Neural progenitor cell (in vitro differentiated cells): Measurements from ENCODE around the gene TCHHL1.

Source experiments
- CTCF ChIP-seq: fragments of 200-600 bp; sonication (generic); IDR thresholded peaks from 2 replicates; pipeline ENCODE4 v1.5.1; 2017; ENCODE audit warnings: antibody characterized with exemption, mild to moderate bottlenecking
- EZH2 ChIP-seq: fragments of 200-600 bp; sonication (generic); IDR thresholded peaks from 2 replicates; pipeline ENCODE4 v1.6.1; 2017; ENCODE audit warnings: antibody characterized with exemption, mild to moderate bottlenecking, moderate library complexity
- EZH2phosphoT487 ChIP-seq: fragments of 200-600 bp; sonication (generic); IDR thresholded peaks from 2 replicates; pipeline ENCODE4 v1.6.1; 2017; ENCODE audit warnings: antibody characterized with exemption

- TF ChIP-seq CTCF (no peak), EZH2phosphoT487 (no peak), EZH2 (no peak)
These were observed 54.6 kb downstream of the TCHHL1 start for GRCh38 chr1:152034324-152034653.
